Measurements from ENCODE around the gene PRRT3. TPM values are rescaled to one million over a fixed set of nuclear protein-coding genes. Genes with fewer than 3 reads are reported as not detected.

Gene PRRT3
- total and polyA plus RNA-seq, 10 donors, result 0.65 to 2.4 (median 1.8) TPM

GRCh38 chr3:9916346-9916733 lies 35.9 kb downstream of the PRRT3 start:
- intact Hi-C loops (cut with DNase I; ENCODE audit: low total_unique reads), result no loop called here
- H3K9me3 ChIP-seq, result no peaks in the 10 kb centered on the region
- DNase-seq, result peak; percentile 59
- H3K4me1 ChIP-seq, result peaks cover 10 to 62% (median 38%) of the 10 kb centered on the region in 6 donors
- H3K36me3 ChIP-seq, result peaks cover 0 to 7% (median 0%) of the 10 kb centered on the region in 6 donors
- H3K27ac ChIP-seq, result peak overlapping the region in 7 of 8 donors; percentile 78 to 86 (median 81)
- peak overlapping the region; percentile 31 to 84 (median 46) for H3K4me3 ChIP-seq
- 54 to 70% (median 59%) methylated on average over 7 of the region's 7 CpGs for WGBS, 5 donors
- TF ChIP-seq CTCF (IDR thresholded peaks at IDR 0.05 in 8 of 11, conservative IDR thresholded peaks at IDR 0.05 in 3 of 11), result no peak
- TF ChIP-seq POLR2AphosphoS5 (IDR thresholded peaks at IDR 0.05), result no peak
- TF ChIP-seq POLR2A (IDR thresholded peaks at IDR 0.05), result no peak
- H3K27me3 ChIP-seq (replicated peaks in 1 of 7), result peaks cover 0 to 22% (median 0%) of the 10 kb centered on the region in 7 donors

DNA sequence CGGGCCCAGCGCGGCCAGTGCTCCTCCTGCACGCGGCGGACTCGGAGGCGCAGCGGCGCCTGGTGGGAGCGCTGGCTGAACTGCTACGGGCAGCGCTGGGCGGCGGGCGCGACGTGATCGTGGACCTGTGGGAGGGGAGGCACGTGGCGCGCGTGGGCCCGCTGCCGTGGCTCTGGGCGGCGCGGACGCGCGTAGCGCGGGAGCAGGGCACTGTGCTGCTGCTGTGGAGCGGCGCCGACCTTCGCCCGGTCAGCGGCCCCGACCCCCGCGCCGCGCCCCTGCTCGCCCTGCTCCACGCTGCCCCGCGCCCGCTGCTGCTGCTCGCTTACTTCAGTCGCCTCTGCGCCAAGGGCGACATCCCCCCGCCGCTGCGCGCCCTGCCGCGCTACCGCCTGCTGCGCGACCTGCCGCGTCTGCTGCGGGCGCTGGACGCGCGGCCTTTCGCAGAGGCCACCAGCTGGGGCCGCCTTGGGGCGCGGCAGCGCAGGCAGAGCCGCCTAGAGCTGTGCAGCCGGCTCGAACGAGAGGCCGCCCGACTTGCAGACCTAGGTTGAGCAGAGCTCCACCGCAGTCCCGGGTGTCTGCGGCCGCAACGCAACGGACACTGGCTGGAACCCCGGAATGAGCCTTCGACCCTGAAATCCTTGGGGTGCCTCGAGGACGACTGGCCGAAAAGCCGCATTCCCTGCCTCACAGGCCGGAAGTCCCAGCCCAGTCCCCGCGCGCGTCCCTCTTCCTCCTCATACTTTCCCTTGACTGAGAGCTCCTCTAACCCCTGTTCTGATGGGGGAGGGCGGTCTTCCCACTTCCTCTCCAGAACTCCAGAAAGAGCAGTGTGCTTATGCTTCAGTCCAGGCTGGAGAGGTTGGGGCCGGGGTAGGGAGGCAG lies 36.7 kb downstream of the PRRT3 start:
- WGBS, 5 donors, result 0 to 4% (median 1%) methylated on average over 12 to 99 of the region's 99 CpGs
- intact Hi-C loops (cut with DNase I; ENCODE audit: low total_unique reads), result no loop called here
- peak overlapping the region; percentile 53 to 86 (median 80) for H3K27ac ChIP-seq

DNA sequence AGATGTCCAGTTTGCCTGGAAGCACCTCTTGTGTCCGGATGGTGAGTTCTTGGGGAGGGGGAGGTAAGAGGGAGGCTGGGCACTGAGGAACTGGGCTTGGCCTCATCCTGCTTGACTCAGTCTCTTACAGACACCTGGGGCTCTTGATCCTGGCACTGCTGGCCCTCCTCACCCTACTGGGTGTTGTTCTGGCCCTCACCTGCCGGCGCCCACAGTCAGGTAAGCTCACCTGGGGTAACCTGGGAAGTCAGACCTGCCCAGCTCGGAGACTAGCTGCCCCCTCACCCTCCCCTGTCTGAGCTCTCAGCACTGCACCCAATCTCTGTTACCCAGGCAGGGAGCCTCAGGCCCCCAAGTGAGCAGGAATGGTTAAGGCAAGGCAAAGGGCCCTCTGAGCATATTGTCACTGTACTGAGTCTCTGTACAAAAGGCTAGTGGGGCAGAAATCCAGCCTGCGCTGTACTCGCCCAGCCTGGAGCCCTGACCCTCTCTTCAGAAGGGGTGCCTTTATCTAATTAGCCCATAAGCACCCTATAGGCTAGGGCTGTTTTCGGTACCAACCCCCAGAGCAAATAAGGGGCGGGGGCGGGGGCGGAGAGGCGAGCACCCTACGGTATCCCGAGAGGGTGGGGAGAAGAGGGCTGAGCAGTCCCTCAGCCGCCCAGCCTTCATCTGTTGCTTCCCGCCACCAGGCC lies 37.5 kb downstream of the PRRT3 start:
- TF ChIP-seq POLR2AphosphoS5 (IDR thresholded peaks at IDR 0.05) (no peak), CTCF (IDR thresholded peaks at IDR 0.05 in 8 of 11, conservative IDR thresholded peaks at IDR 0.05 in 3 of 11) (no peak), POLR2A (IDR thresholded peaks at IDR 0.05) (no peak)
- peak overlapping the region in 7 of 8 donors; percentile 78 to 86 (median 81) for H3K27ac ChIP-seq

More for the DNA sequence above, 36.7 kb downstream of the PRRT3 start:
- Histone ChIP-seq H3K4me3 (peak overlapping the region; percentile 47 to 84 (median 56)), H3K4me1 (peaks cover 10 to 62% (median 38%) of the 10 kb centered on the region in 6 donors), H3K27me3 (replicated peaks in 1 of 7) (peaks cover 0 to 22% (median 0%) of the 10 kb centered on the region in 7 donors), H3K9me3 (no peaks in the 10 kb centered on the region), H3K36me3 (peaks cover 0 to 4% (median 0%) of the 10 kb centered on the region in 6 donors)
- TF ChIP-seq POLR2A (IDR thresholded peaks at IDR 0.05) (no peak), CTCF (IDR thresholded peaks at IDR 0.05 in 8 of 11, conservative IDR thresholded peaks at IDR 0.05 in 3 of 11) (peak in 5 of 11 experiments; percentile 21 to 50 (median 38)), POLR2AphosphoS5 (IDR thresholded peaks at IDR 0.05) (peak; percentile 23 to 68 (median 63))
- peak; percentile 89 for DNase-seq

More for the DNA sequence above, 37.5 kb downstream of the PRRT3 start:
- 11 to 37% (median 29%) methylated on average over 11 to 15 of the region's 15 CpGs for WGBS, 5 donors
- DNase-seq, result peak; percentile 69
- no peaks in the 10 kb centered on the region for H3K36me3 ChIP-seq
- intact Hi-C loops (cut with DNase I; ENCODE audit: low total_unique reads), result no loop called here
- peak overlapping the region; percentile 47 to 84 (median 56) for H3K4me3 ChIP-seq
- H3K27me3 ChIP-seq (replicated peaks in 1 of 7), result peaks cover 0 to 22% (median 0%) of the 10 kb centered on the region in 7 donors
- peaks cover 10 to 62% (median 38%) of the 10 kb centered on the region in 6 donors for H3K4me1 ChIP-seq
- no peaks in the 10 kb centered on the region for H3K9me3 ChIP-seq
